HUES6 (cell line): ENCODE results near the gene MRPS12.
"Not testable (repeated sequence)": the region's sequence is repeated elsewhere in the genome, so short reads cannot be mapped to it uniquely, and the experiment has no call there.

Source experiments
- H3K27ac ChIP-seq: 2 replicates; pipeline ENCODE4 v1.7.0; 2013; ENCODE audit warnings: low read depth, mild to moderate bottlenecking, low read length, inconsistent platforms
- H3K27me3 ChIP-seq: 2 replicates; pipeline ENCODE4 v1.6.1; 2013; ENCODE audit warnings: low read length; ENCODE audit not compliant: control insufficient read depth, insufficient read depth
- H3K36me3 ChIP-seq: 2 replicates; pipeline ENCODE4 v1.6.1; 2013; ENCODE audit warnings: low read length; ENCODE audit not compliant: control insufficient read depth, insufficient read depth
- H3K4me1 ChIP-seq: 2 replicates; pipeline ENCODE4 v1.6.1; 2013; ENCODE audit warnings: low read length; ENCODE audit not compliant: control insufficient read depth, insufficient read depth
- H3K4me3 ChIP-seq: 2 replicates; pipeline ENCODE4 v1.5.1; 2013; ENCODE audit warnings: low read depth, low read length
- H3K9ac ChIP-seq: one replicate; pipeline ENCODE4 v1.6.1; 2013; ENCODE audit warnings: mild to moderate bottlenecking, low read length
- H3K9me3 ChIP-seq: 2 replicates; pipeline ENCODE4 v1.6.1; 2013; ENCODE audit warnings: low read depth, low read length; ENCODE audit not compliant: control insufficient read depth, insufficient read depth

The MRPS12 gene

GRCh38 chr19:38930776-38931520 is at the start of gene MRPS12:
TSS of gene MRPS12 (plus strand) at chr19:38930944. CDS start at chr19:38931295, 351 bp downstream.
- Histone ChIP-seq H3K4me3 (peak within 1 kb of the TSS; percentile 79), H3K4me1 (0 out of 2 replicates have a peak, but pooled peaks cover 7% of the 10 kb centered on the region), H3K27me3 (no peaks in the 10 kb centered on the region), H3K9me3 (peaks cover 22% of the 10 kb centered on the region), H3K36me3 (peaks cover 36% of the 10 kb centered on the region), H3K9ac (peak within 1 kb of the TSS; percentile 95), H3K27ac (peak within 1 kb of the TSS; percentile 94)

- Histone ChIP-seq H3K9ac (no peak overlapping the region), H3K27me3 (no peaks in the 10 kb centered on the region), H3K36me3 (no peaks in the 10 kb centered on the region), H3K9me3 (no peaks in the 10 kb centered on the region), H3K4me3 (no peak overlapping the region), H3K27ac (no peak overlapping the region), H3K4me1 (peaks cover 12% of the 10 kb centered on the region)
Observed at GRCh38 chr19:38883286-38883685, 47.5 kb upstream of the MRPS12 start.

GRCh38 chr19:38884691-38885090 is 46.1 kb upstream of the MRPS12 start:
- not testable (repeated sequence) for H3K27ac ChIP-seq, H3K4me1 ChIP-seq, H3K4me3 ChIP-seq, H3K9ac ChIP-seq, H3K36me3 ChIP-seq, H3K9me3 ChIP-seq, H3K27me3 ChIP-seq

- no peaks in the 10 kb centered on the region for H3K9me3 ChIP-seq
- no peaks in the 10 kb centered on the region for H3K27me3 ChIP-seq
- H3K4me3 ChIP-seq: no peak overlapping the region
- H3K27ac ChIP-seq: no peak overlapping the region
- H3K9ac ChIP-seq: no peak overlapping the region
- H3K36me3 ChIP-seq: no peaks in the 10 kb centered on the region; the same call in 1 of the 2 replicates
- no peaks in the 10 kb centered on the region for H3K4me1 ChIP-seq
Observed at GRCh38 chr19:38888876-38889275, 41.9 kb upstream of the MRPS12 start.

GRCh38 chr19:38889803-38890202 is 40.9 kb upstream of the MRPS12 start:
- Histone ChIP-seq H3K9ac (no peak overlapping the region), H3K9me3 (no peaks in the 10 kb centered on the region), H3K27me3 (no peaks in the 10 kb centered on the region), H3K27ac (no peak overlapping the region), H3K4me3 (no peak overlapping the region), H3K4me1 (no peaks in the 10 kb centered on the region), H3K36me3 (no peaks in the 10 kb centered on the region; the same call in 1 of the 2 replicates)

GRCh38 chr19:38890686-38891085 is 40.1 kb upstream of the MRPS12 start:
- Histone ChIP-seq H3K27ac (no peak overlapping the region), H3K36me3 (no peaks in the 10 kb centered on the region; the same call in 1 of the 2 replicates), H3K4me1 (no peaks in the 10 kb centered on the region), H3K9me3 (no peaks in the 10 kb centered on the region), H3K9ac (no peak overlapping the region), H3K4me3 (no peak overlapping the region), H3K27me3 (no peaks in the 10 kb centered on the region)

- Histone ChIP-seq H3K9me3 (no peaks in the 10 kb centered on the region), H3K4me3 (no peak overlapping the region), H3K4me1 (no peaks in the 10 kb centered on the region), H3K9ac (no peak overlapping the region), H3K27me3 (no peaks in the 10 kb centered on the region), H3K36me3 (no peaks in the 10 kb centered on the region; the same call in 1 of the 2 replicates), H3K27ac (no peak overlapping the region)
Observed at GRCh38 chr19:38891771-38892170, 39.0 kb upstream of the MRPS12 start.

- Histone ChIP-seq H3K36me3 (no peaks in the 10 kb centered on the region; the same call in 1 of the 2 replicates), H3K9me3 (no peaks in the 10 kb centered on the region), H3K4me1 (no peaks in the 10 kb centered on the region), H3K27ac (no peak overlapping the region), H3K4me3 (no peak overlapping the region), H3K27me3 (peaks cover under 1% of the 10 kb centered on the region; the same call in 1 of the 2 replicates), H3K9ac (no peak overlapping the region)
Observed at GRCh38 chr19:38892841-38893240, 37.9 kb upstream of the MRPS12 start.

GRCh38 chr19:38893341-38893771 is 37.4 kb upstream of the MRPS12 start:
- Histone ChIP-seq H3K9me3 (no peaks in the 10 kb centered on the region), H3K27me3 (peaks cover 6% of the 10 kb centered on the region; the same call in 1 of the 2 replicates), H3K36me3 (no peaks in the 10 kb centered on the region; the same call in 1 of the 2 replicates), H3K27ac (no peak overlapping the region), H3K4me1 (no peaks in the 10 kb centered on the region), H3K4me3 (no peak overlapping the region), H3K9ac (no peak overlapping the region)

GRCh38 chr19:38894968-38895367 is 35.8 kb upstream of the MRPS12 start:
- Histone ChIP-seq H3K4me3 (no peak overlapping the region), H3K27ac (no peak overlapping the region), H3K27me3 (peaks cover 14% of the 10 kb centered on the region), H3K4me1 (peaks cover 4% of the 10 kb centered on the region; the same call in 1 of the 2 replicates), H3K36me3 (no peaks in the 10 kb centered on the region), H3K9me3 (no peaks in the 10 kb centered on the region), H3K9ac (no peak overlapping the region)

GRCh38 chr19:38898788-38899446 is 31.8 kb upstream of the MRPS12 start:
- Histone ChIP-seq H3K36me3 (no peaks in the 10 kb centered on the region), H3K27ac (no peak overlapping the region), H3K9me3 (no peaks in the 10 kb centered on the region), H3K27me3 (peaks cover 14% of the 10 kb centered on the region), H3K9ac (peak overlapping the region; percentile 16), H3K4me1 (peaks cover 4% of the 10 kb centered on the region; the same call in 1 of the 2 replicates), H3K4me3 (peak overlapping the region; percentile 68)
